Astrocyte (in vitro differentiated cells and primary cell): ENCODE results near the gene DDT. TPM values are rescaled to one million over a fixed set of nuclear protein-coding genes. Genes with fewer than 3 reads are reported as not detected.
"Not testable (repeated sequence)": the region's sequence is repeated elsewhere in the genome, so short reads cannot be mapped to it uniquely, and the experiment has no call there.

Experiments used
- DNase-seq: peaks from one replicate; pipeline ENCODE4 v3.0.0-alpha.2; 2010; ENCODE audit warnings: low read depth
- FAIRE-seq: peaks from 2 replicates; lab custom pipeline; 2011; peaks lifted over from hg19 to GRCh38; lab: Jason Lieb, UNC
- H2AFZ ChIP-seq: 2 replicates; pipeline ENCODE4 v1.6.0; 2012; ENCODE audit warnings: low read depth, low read length, inconsistent platforms
- H3K27ac ChIP-seq: 2 replicates; pipeline ENCODE4 v1.5.1; 2011; ENCODE audit warnings: low read depth, low read length, inconsistent platforms
- H3K27me3 ChIP-seq: 2 replicates; pipeline ENCODE4 v1.6.0; 2011; ENCODE audit warnings: low read length, inconsistent platforms; ENCODE audit not compliant: insufficient read depth
- H3K36me3 ChIP-seq: 2 replicates; pipeline ENCODE4 v1.5.1; 2011; ENCODE audit warnings: low read length, inconsistent platforms; ENCODE audit not compliant: insufficient read depth
- H3K4me1 ChIP-seq: 2 replicates; pipeline ENCODE4 v1.5.1; 2011; ENCODE audit warnings: low read length, inconsistent platforms; ENCODE audit not compliant: insufficient read depth
- H3K4me2 ChIP-seq: 2 replicates; pipeline ENCODE4 v1.6.0; 2012; ENCODE audit warnings: low read length, inconsistent platforms
- H3K4me3 ChIP-seq: 2 replicates; pipeline ENCODE4 v1.5.1; 2011; ENCODE audit warnings: low read depth, mild to moderate bottlenecking, low read length, inconsistent platforms; ENCODE audit not compliant: insufficient read depth
- H3K79me2 ChIP-seq: 2 replicates; pipeline ENCODE4 v1.6.0; 2012; ENCODE audit warnings: mild to moderate bottlenecking, low read length, inconsistent platforms; ENCODE audit not compliant: insufficient read depth
- H3K9ac ChIP-seq: 2 replicates; pipeline ENCODE4 v1.6.0; 2012; ENCODE audit warnings: mild to moderate bottlenecking, low read length, inconsistent platforms
- H3K9me3 ChIP-seq: 2 replicates; pipeline ENCODE4 v1.5.1; 2012; ENCODE audit warnings: low read depth, mild to moderate bottlenecking, low read length, inconsistent platforms; ENCODE audit not compliant: insufficient read depth
- H4K20me1 ChIP-seq: 2 replicates; pipeline ENCODE4 v1.6.0; 2012; ENCODE audit warnings: low read length, inconsistent platforms; ENCODE audit not compliant: insufficient read depth
- H3K27ac Mint-ChIP-seq: one replicate; pipeline ENCODE4 v1.8.0; 2021; ENCODE audit warnings: mild to moderate bottlenecking, mixed read lengths; ENCODE audit not compliant: unreplicated experiment
- H3K27me3 Mint-ChIP-seq: one replicate; pipeline ENCODE4 v1.8.0; 2021; ENCODE audit warnings: low read depth, mixed read lengths; ENCODE audit not compliant: unreplicated experiment
- H3K36me3 Mint-ChIP-seq: one replicate; pipeline ENCODE4 v1.8.0; 2021; ENCODE audit warnings: low read depth, mixed read lengths; ENCODE audit not compliant: unreplicated experiment
- H3K4me1 Mint-ChIP-seq: one replicate; pipeline ENCODE4 v1.8.0; 2021; ENCODE audit warnings: low read depth, mixed read lengths; ENCODE audit not compliant: unreplicated experiment
- H3K4me3 Mint-ChIP-seq: one replicate; pipeline ENCODE4 v1.8.0; 2021; ENCODE audit warnings: mild to moderate bottlenecking, moderate library complexity, mixed read lengths; ENCODE audit not compliant: unreplicated experiment
- H3K9me3 Mint-ChIP-seq: one replicate; pipeline ENCODE4 v1.8.0; 2021; ENCODE audit warnings: mild to moderate bottlenecking, mixed read lengths; ENCODE audit not compliant: unreplicated experiment
- CTCF ChIP-seq: IDR thresholded peaks from 2 replicates; pipeline ENCODE4 v1.5.1; 2011; ENCODE audit warnings: low read depth, mild to moderate bottlenecking, inconsistent platforms, low read length, moderate library complexity; ENCODE audit not compliant: insufficient read depth
- EZH2 ChIP-seq: IDR thresholded peaks from 2 replicates; pipeline ENCODE4 v1.6.1; 2012; ENCODE audit warnings: mild to moderate bottlenecking, low read length, inconsistent platforms; ENCODE audit not compliant: insufficient read depth
- total RNA-seq: library from RNA; stranded (reverse); gene quantifications from 2 replicates; pipeline ENCODE4 v1.2.1, GENCODE V29; 2021

Gene DDT
- total RNA-seq, 1 donor from 2014 or later = 78.9 TPM

- no peak overlapping the region for H3K4me3 Mint-ChIP-seq
- no peak for DNase-seq
- Histone ChIP-seq H3K4me3 (no peak overlapping the region), H3K27me3 (peaks cover 3% of the 10 kb centered on the region), H3K27ac (no peak overlapping the region), H4K20me1 (no peaks in the 10 kb centered on the region), H3K4me1 (no peaks in the 10 kb centered on the region), H3K4me2 (no peak overlapping the region), H2AFZ (no peak overlapping the region), H3K36me3 (no peaks in the 10 kb centered on the region), H3K9me3 (no peaks in the 10 kb centered on the region), H3K9ac (no peak overlapping the region), H3K79me2 (no peaks in the 10 kb centered on the region)
- no peak overlapping the region for H3K27ac Mint-ChIP-seq
- TF ChIP-seq CTCF (no peak), EZH2 (no peak)
- no peaks in the 10 kb centered on the region for H3K4me1 Mint-ChIP-seq
- H3K9me3 Mint-ChIP-seq = no peaks in the 10 kb centered on the region
- H3K27me3 Mint-ChIP-seq = peaks cover 7% of the 10 kb centered on the region
- FAIRE-seq = no peak
- no peaks in the 10 kb centered on the region for H3K36me3 Mint-ChIP-seq
These were observed 22.9 kb upstream of the DDT start for GRCh38 chr22:23997092-23997491.

- H3K4me3 ChIP-seq, H3K27me3 ChIP-seq, H3K4me2 ChIP-seq, H3K79me2 ChIP-seq, H3K36me3 ChIP-seq, DNase-seq, H3K36me3 Mint-ChIP-seq, H4K20me1 ChIP-seq, H3K27ac ChIP-seq, H3K4me1 ChIP-seq, H3K9ac ChIP-seq, H3K4me3 Mint-ChIP-seq, H2AFZ ChIP-seq, H3K4me1 Mint-ChIP-seq, H3K9me3 Mint-ChIP-seq, H3K27me3 Mint-ChIP-seq, H3K9me3 ChIP-seq, FAIRE-seq, H3K27ac Mint-ChIP-seq: not testable (repeated sequence)
These were observed 19.4 kb upstream of the DDT start for GRCh38 chr22:23993581-23994177.

- not testable (repeated sequence) for H3K27me3 Mint-ChIP-seq
These were observed 18.8 kb upstream of the DDT start for GRCh38 chr22:23993080-23993479.

DNA sequence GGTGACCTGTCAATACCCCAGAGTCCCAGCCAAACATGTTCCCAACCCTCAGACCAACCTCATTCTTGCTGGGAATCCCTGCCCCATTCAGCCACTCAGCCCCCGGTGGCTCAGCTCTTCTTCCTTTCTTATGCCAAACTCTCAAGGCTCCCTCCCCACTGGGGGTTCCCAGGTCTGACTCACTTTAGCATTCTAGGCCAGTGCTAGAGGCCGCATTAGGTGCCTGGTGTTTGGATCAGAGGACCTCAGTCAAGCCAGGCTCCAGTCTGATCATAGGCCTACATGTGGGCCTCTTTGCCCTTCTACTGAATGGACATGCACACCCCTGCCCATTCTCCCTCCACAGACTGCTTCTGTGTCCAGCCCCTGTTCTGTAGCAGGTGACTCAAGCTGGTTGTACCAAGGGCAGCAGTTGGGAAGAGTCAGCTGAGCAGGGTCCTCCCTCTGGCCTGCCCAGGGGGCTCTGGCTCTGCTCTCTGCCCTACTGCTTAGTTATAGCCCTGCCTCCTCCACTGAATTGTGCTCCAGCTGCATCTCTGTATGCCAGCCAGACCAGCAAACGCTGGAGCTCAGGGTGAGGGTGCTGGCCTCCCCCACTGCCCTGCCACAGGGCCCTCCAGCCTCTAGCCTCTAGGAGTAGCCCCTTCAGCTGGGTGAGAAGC is 15.5 kb upstream of the DDT start:
- not testable (repeated sequence) for H3K9me3 Mint-ChIP-seq, H3K27ac ChIP-seq, H3K9me3 ChIP-seq, H3K4me2 ChIP-seq, H3K27ac Mint-ChIP-seq, H3K27me3 Mint-ChIP-seq, H3K36me3 ChIP-seq, H4K20me1 ChIP-seq, H2AFZ ChIP-seq, H3K36me3 Mint-ChIP-seq, H3K4me3 ChIP-seq, H3K9ac ChIP-seq, H3K4me1 Mint-ChIP-seq, H3K4me1 ChIP-seq, FAIRE-seq, H3K27me3 ChIP-seq, H3K4me3 Mint-ChIP-seq, H3K79me2 ChIP-seq, DNase-seq

More at GRCh38 chr22:23993080-23993479, 18.8 kb upstream of the DDT start:
- H3K36me3 Mint-ChIP-seq, H3K4me3 Mint-ChIP-seq, H3K4me1 ChIP-seq, H3K36me3 ChIP-seq, H3K27ac ChIP-seq, H3K4me1 Mint-ChIP-seq, H3K27me3 ChIP-seq, DNase-seq, H3K4me2 ChIP-seq, FAIRE-seq, H3K9ac ChIP-seq, H3K4me3 ChIP-seq, H3K27ac Mint-ChIP-seq, H3K79me2 ChIP-seq, H3K9me3 Mint-ChIP-seq, H2AFZ ChIP-seq, H4K20me1 ChIP-seq, H3K9me3 ChIP-seq: not testable (repeated sequence)

GRCh38 chr22:23986538-23987178 is 12.4 kb upstream of the DDT start:
- not testable (repeated sequence) for H3K4me1 Mint-ChIP-seq, H3K27me3 ChIP-seq, H3K9me3 ChIP-seq, H2AFZ ChIP-seq, H3K9me3 Mint-ChIP-seq, H3K79me2 ChIP-seq, H3K27ac ChIP-seq, DNase-seq, H3K4me2 ChIP-seq, H3K9ac ChIP-seq, H3K36me3 ChIP-seq, H3K4me1 ChIP-seq, H3K4me3 Mint-ChIP-seq, H3K27me3 Mint-ChIP-seq, H3K4me3 ChIP-seq, H3K27ac Mint-ChIP-seq, H4K20me1 ChIP-seq, H3K36me3 Mint-ChIP-seq
- FAIRE-seq = peak; percentile 45
